ENCODE data around the gene PTGR3. TPM values are rescaled to one million over a fixed set of nuclear protein-coding genes. Genes with fewer than 3 reads are reported as not detected.

PTGR3 gene
- total RNA-seq, 1 experiment from 2014 or later = 1.6 TPM

- Histone ChIP-seq H4K20me1 (ENCODE audit: control insufficient read depth, insufficient read depth, insufficient read length) (no peaks in the 10 kb centered on the region), H3K4ac (ENCODE audit: low read depth, low read length) (no peak overlapping the region), H2BK12ac (ENCODE audit: insufficient read length, low read depth, low read length) (no peak overlapping the region), H3K27ac (ENCODE audit: insufficient read length, low read depth, low read length) (no peak overlapping the region), H3T11ph (ENCODE audit: low read length) (no peak overlapping the region), H3K56ac (ENCODE audit: insufficient read length, low read depth, low read length) (no peak overlapping the region), H3K9ac (ENCODE audit: extremely low read depth, insufficient read length, low read length) (no peak overlapping the region), H2AK5ac (ENCODE audit: insufficient read length, low read length) (no peak overlapping the region), H2BK5ac (ENCODE audit: insufficient read length, low read length) (no peak overlapping the region), H3K18ac (ENCODE audit: insufficient read length, low read depth, low read length) (no peak overlapping the region), H2AFZ (ENCODE audit: low read length) (no peak overlapping the region), H3K4me1 (ENCODE audit: insufficient read depth, low read length) (no peaks in the 10 kb centered on the region), H3K23ac (ENCODE audit: insufficient read length, low read depth, low read length) (no peak overlapping the region), H3K27me3 (ENCODE audit: insufficient read depth, low read length) (no peaks in the 10 kb centered on the region), H3K14ac (ENCODE audit: insufficient read depth, low read length) (no peak overlapping the region), H3K4me2 (ENCODE audit: insufficient read depth, insufficient read length, low read length) (no peak overlapping the region), H2BK120ac (ENCODE audit: low read depth, low read length, poor library complexity, severe bottlenecking) (no peak overlapping the region), H4K8ac (replicated peaks; ENCODE audit: insufficient read length, low read depth, low read length) (no peak overlapping the region), H2BK15ac (ENCODE audit: low read depth, low read length) (no peak overlapping the region), H4K5ac (ENCODE audit: insufficient read length, low read depth, low read length) (no peak overlapping the region), H3K79me1 (ENCODE audit: insufficient read depth, low read depth, low read length, poor library complexity, severe bottlenecking) (no peaks in the 10 kb centered on the region), H3K23me2 (ENCODE audit: insufficient read length, low read depth, low read length, poor library complexity, severe bottlenecking) (no peaks in the 10 kb centered on the region), H3K79me2 (ENCODE audit: insufficient read depth, low read length) (no peaks in the 10 kb centered on the region), H2BK20ac (ENCODE audit: low read depth, low read length, poor library complexity, severe bottlenecking) (no peak overlapping the region), H3K9me3 (ENCODE audit: control insufficient read depth, low read depth, low read length) (no peaks in the 10 kb centered on the region), H4K91ac (ENCODE audit: insufficient read length, low read depth, low read length) (no peak overlapping the region)
- Mint-ChIP-seq H3K4me3 (no peak overlapping the region), H3K36me3 (ENCODE audit: insufficient read depth in 1 of 3, low read depth in 3 of 3) (no peaks in the 10 kb centered on the region; a peak in 2 of 7 replicates), H3K9me3 (no peaks in the 10 kb centered on the region; a peak in 1 of 5 replicates), H3K27ac (no peak overlapping the region), H3K4me1 (no peaks in the 10 kb centered on the region), H3K27me3 (ENCODE audit: low read depth) (no peaks in the 10 kb centered on the region)
- DNase-seq = no peak
- WGBS (ENCODE audit: extremely low coverage, insufficient read length, low lambda C conversion rate) = no CpG with 5 or more reads among the region's 13 CpGs
- TF ChIP-seq CTCF (conservative IDR thresholded peaks at IDR 0.05) = no peak
Observed at GRCh38 chr18:75179819-75180600, 28.9 kb downstream of the PTGR3 start.
